ENCODE measurements around the gene DNAJB11. TPM values are rescaled to one million over a fixed set of nuclear protein-coding genes. Genes with fewer than 3 reads are reported as not detected.

DNAJB11 gene
- total and polyA plus RNA-seq, 2 experiments from 2014 or later = 72.6 to 85.6 TPM

DNA sequence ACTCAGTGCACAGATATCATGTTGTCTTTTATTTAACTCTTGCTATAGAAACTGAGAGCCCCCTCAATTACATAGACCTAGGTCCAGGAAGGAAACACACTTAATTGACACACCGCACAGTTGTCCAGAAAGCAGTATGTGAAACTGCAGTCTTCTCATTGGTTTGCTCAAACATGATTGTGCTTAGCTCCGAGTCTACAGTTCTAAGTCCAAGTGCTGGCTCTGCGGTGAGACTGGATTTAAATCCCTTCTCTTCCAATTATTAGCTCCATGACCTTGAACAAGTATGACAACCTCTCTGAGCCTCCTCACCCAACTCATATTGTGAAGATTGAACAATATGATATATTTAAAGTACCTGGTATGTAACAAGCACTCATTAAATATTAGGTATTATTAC, 23.3 kb downstream of the DNAJB11 start:
- DNase-seq (ENCODE audit: low spot score) = no peak
- no peaks in the 10 kb centered on the region; the same call in 2 of the 3 replicates for H3K9me3 Mint-ChIP-seq
- Histone ChIP-seq H3K9me2 (ENCODE audit: insufficient read depth) (no peaks in the 10 kb centered on the region), H3K27me3 (ENCODE audit: insufficient read depth) (no peaks in the 10 kb centered on the region), H3F3A (replicated peaks; ENCODE audit: low read depth) (no peaks in the 10 kb centered on the region), H3K4me3 (no peak overlapping the region), H3K79me2 (replicated peaks; ENCODE audit: insufficient read depth) (no peaks in the 10 kb centered on the region), H4K20me1 (replicated peaks; ENCODE audit: insufficient read depth) (no peaks in the 10 kb centered on the region), H3K27ac (ENCODE audit: low read depth) (no peak overlapping the region), H3K4me2 (no peak overlapping the region), H3K36me3 (ENCODE audit: insufficient read depth) (no peaks in the 10 kb centered on the region), H3K4me1 (ENCODE audit: insufficient read depth) (no peaks in the 10 kb centered on the region), H2AFZ (no peak overlapping the region)
- no peak overlapping the region for H3K27ac Mint-ChIP-seq
- no peak overlapping the region for H3K4me3 Mint-ChIP-seq
- no peak for ATAC-seq
- peaks cover 6% of the 10 kb centered on the region for H3K4me1 Mint-ChIP-seq
- H3K36me3 Mint-ChIP-seq (ENCODE audit: low read depth) = no peaks in the 10 kb centered on the region
- no peak for TF ChIP-seq ZNF114 (CRISPR knock-in tag; IDR thresholded peaks at IDR 0.05)
- TF ChIP-seq, protein P1, sequence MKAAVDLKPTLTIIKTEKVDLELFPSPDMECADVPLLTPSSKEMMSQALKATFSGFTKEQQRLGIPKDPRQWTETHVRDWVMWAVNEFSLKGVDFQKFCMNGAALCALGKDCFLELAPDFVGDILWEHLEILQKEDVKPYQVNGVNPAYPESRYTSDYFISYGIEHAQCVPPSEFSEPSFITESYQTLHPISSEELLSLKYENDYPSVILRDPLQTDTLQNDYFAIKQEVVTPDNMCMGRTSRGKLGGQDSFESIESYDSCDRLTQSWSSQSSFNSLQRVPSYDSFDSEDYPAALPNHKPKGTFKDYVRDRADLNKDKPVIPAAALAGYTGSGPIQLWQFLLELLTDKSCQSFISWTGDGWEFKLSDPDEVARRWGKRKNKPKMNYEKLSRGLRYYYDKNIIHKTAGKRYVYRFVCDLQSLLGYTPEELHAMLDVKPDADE (IDR thresholded peaks at IDR 0.05) = no peak
- TF ChIP-seq, protein P2, sequence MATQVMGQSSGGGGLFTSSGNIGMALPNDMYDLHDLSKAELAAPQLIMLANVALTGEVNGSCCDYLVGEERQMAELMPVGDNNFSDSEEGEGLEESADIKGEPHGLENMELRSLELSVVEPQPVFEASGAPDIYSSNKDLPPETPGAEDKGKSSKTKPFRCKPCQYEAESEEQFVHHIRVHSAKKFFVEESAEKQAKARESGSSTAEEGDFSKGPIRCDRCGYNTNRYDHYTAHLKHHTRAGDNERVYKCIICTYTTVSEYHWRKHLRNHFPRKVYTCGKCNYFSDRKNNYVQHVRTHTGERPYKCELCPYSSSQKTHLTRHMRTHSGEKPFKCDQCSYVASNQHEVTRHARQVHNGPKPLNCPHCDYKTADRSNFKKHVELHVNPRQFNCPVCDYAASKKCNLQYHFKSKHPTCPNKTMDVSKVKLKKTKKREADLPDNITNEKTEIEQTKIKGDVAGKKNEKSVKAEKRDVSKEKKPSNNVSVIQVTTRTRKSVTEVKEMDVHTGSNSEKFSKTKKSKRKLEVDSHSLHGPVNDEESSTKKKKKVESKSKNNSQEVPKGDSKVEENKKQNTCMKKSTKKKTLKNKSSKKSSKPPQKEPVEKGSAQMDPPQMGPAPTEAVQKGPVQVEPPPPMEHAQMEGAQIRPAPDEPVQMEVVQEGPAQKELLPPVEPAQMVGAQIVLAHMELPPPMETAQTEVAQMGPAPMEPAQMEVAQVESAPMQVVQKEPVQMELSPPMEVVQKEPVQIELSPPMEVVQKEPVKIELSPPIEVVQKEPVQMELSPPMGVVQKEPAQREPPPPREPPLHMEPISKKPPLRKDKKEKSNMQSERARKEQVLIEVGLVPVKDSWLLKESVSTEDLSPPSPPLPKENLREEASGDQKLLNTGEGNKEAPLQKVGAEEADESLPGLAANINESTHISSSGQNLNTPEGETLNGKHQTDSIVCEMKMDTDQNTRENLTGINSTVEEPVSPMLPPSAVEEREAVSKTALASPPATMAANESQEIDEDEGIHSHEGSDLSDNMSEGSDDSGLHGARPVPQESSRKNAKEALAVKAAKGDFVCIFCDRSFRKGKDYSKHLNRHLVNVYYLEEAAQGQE (IDR thresholded peaks at IDR 0.05; ENCODE audit: unreplicated experiment) = no peak
- no peak for TF ChIP-seq POLR2AphosphoS5 (IDR thresholded peaks at IDR 0.05; ENCODE audit: low read depth)
- peaks cover 2% of the 10 kb centered on the region for H3K27me3 Mint-ChIP-seq (ENCODE audit: insufficient read depth, low read depth, poor library complexity)

DNA sequence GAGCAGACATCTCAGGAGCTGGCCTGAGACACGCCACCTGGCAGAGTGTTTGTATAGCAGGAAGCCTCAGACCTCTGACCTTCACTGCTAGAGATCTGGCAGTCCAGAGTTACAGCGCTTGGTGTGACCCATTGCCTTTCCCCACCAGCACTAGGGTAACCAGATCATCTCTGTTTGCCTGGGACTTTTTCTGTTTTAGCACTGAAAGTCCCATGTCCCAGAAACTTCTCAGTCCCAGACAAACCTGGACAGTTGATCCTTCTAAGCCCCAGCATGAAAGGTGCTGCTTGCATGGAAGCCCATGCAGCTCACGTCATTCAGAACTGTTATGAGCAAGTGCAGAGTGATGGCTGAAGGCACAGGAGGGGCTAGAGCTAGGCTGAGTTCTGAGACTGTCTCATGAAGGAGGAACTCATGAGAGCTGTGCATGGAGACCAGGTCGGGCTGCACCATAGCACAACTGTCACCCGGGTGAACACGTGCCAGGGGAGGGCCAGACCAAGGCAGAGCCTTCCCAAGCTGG, 24.1 kb downstream of the DNAJB11 start:
- no peaks in the 10 kb centered on the region; the same call in 2 of the 3 replicates for H3K9me3 Mint-ChIP-seq
- H3K9me2 ChIP-seq (ENCODE audit: insufficient read depth) = no peaks in the 10 kb centered on the region
- ATAC-seq (no peak), DNase-seq (ENCODE audit: low spot score) (no peak)
- H3K27ac Mint-ChIP-seq = no peak overlapping the region
- H3K4me3 ChIP-seq = no peak overlapping the region
- no peaks in the 10 kb centered on the region for H3K79me2 ChIP-seq (replicated peaks; ENCODE audit: insufficient read depth)
- no peaks in the 10 kb centered on the region for H3F3A ChIP-seq (replicated peaks; ENCODE audit: low read depth)
- peaks cover 6% of the 10 kb centered on the region for H3K4me1 Mint-ChIP-seq
- H3K27me3 Mint-ChIP-seq (ENCODE audit: insufficient read depth, low read depth, poor library complexity) = peaks cover 3% of the 10 kb centered on the region
- no peaks in the 10 kb centered on the region for H4K20me1 ChIP-seq (replicated peaks; ENCODE audit: insufficient read depth)
- H3K4me1 ChIP-seq (ENCODE audit: insufficient read depth) = no peaks in the 10 kb centered on the region
- no peaks in the 10 kb centered on the region for H3K36me3 Mint-ChIP-seq (ENCODE audit: low read depth)
- H3K27ac ChIP-seq (ENCODE audit: low read depth) = no peak overlapping the region
- no peaks in the 10 kb centered on the region for H3K27me3 ChIP-seq (ENCODE audit: insufficient read depth)
- no peak overlapping the region for H3K4me3 Mint-ChIP-seq
- no peaks in the 10 kb centered on the region for H3K36me3 ChIP-seq (ENCODE audit: insufficient read depth)
- H2AFZ ChIP-seq = no peak overlapping the region
- TF ChIP-seq JUNB (IDR thresholded peaks at IDR 0.05; ENCODE audit: unreplicated experiment) = no peak
- TF ChIP-seq CREB1 (CRISPR knock-in tag; IDR thresholded peaks at IDR 0.05; ENCODE audit: low read depth) = no peak
- no peak for TF ChIP-seq NANOG (IDR thresholded peaks at IDR 0.05; ENCODE audit: borderline replicate concordance)
- no peak for TF ChIP-seq POLR2AphosphoS5 (IDR thresholded peaks at IDR 0.05; ENCODE audit: low read depth)
- no peak for TF ChIP-seq EZH2phosphoT487 (IDR thresholded peaks at IDR 0.05; ENCODE audit: unreplicated experiment)
- TF ChIP-seq ZNF114 (CRISPR knock-in tag; IDR thresholded peaks at IDR 0.05) = no peak
- no peak for TF ChIP-seq ZNF331 (CRISPR knock-in tag; IDR thresholded peaks at IDR 0.05; ENCODE audit: low read depth)
- no peak for TF ChIP-seq STAT1 (IDR thresholded peaks at IDR 0.05; ENCODE audit: unreplicated experiment)
- TF ChIP-seq, protein P1 (IDR thresholded peaks at IDR 0.05) = no peak
- TF ChIP-seq, protein P3, sequence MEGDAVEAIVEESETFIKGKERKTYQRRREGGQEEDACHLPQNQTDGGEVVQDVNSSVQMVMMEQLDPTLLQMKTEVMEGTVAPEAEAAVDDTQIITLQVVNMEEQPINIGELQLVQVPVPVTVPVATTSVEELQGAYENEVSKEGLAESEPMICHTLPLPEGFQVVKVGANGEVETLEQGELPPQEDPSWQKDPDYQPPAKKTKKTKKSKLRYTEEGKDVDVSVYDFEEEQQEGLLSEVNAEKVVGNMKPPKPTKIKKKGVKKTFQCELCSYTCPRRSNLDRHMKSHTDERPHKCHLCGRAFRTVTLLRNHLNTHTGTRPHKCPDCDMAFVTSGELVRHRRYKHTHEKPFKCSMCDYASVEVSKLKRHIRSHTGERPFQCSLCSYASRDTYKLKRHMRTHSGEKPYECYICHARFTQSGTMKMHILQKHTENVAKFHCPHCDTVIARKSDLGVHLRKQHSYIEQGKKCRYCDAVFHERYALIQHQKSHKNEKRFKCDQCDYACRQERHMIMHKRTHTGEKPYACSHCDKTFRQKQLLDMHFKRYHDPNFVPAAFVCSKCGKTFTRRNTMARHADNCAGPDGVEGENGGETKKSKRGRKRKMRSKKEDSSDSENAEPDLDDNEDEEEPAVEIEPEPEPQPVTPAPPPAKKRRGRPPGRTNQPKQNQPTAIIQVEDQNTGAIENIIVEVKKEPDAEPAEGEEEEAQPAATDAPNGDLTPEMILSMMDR (conservative IDR thresholded peaks at IDR 0.05; ENCODE audit: low read depth in 2 of 2) = no peak
- no peak overlapping the region for H3K4me2 ChIP-seq
